Hepatocyte (in vitro differentiated cells): ENCODE data around the gene CAD.

Experiments
- CTCF ChIP-seq: fragments of 200-600 bp; sonication (generic); IDR thresholded peaks from 2 replicates; pipeline ENCODE4 v1.5.1; 2016; ENCODE audit warnings: antibody characterized with exemption, mild to moderate bottlenecking; ENCODE audit not compliant: poor library complexity
- EZH2 ChIP-seq: fragments of 200-600 bp; sonication (generic); IDR thresholded peaks from 2 replicates; pipeline ENCODE4 v1.6.1; 2016; ENCODE audit warnings: antibody characterized with exemption, mild to moderate bottlenecking, borderline replicate concordance

DNA sequence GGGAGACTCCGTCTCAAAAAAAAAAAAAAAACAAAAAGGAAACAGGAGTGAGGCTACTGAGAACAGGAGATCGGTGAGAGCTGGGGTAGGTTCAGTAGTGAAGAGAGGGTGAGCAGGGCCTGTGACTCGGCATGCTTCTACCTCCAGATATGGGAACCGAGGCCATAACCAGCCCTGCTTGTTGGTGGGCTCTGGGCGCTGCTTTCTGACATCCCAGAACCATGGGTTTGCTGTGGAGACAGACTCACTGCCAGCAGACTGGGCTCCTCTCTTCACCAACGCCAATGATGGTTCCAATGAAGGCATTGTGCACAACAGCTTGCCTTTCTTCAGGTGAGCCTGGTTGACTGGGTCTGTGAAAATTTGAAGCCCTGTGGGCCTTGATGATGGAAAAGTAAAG lies 6.2 kb downstream of the CAD start:
- TF ChIP-seq CTCF: no peak
- no peak for TF ChIP-seq EZH2
